Ishikawa (cell line): ENCODE data around the gene SPINT2.

Source experiments
- CEBPB ChIP-seq: IDR thresholded peaks from 2 replicates; pipeline ENCODE4 v1.6.1; 2012
- CREB1 ChIP-seq: IDR thresholded peaks from 2 replicates; pipeline ENCODE4 v1.6.1; 2012; ENCODE audit warnings: low read depth
- EGR1 ChIP-seq: IDR thresholded peaks from 2 replicates; pipeline ENCODE4 v1.6.1; 2012
- EP300 ChIP-seq: IDR thresholded peaks from 2 replicates; pipeline ENCODE4 v1.6.1; 2012; ENCODE audit warnings: borderline replicate concordance
- FOXM1 ChIP-seq: IDR thresholded peaks from 2 replicates; pipeline ENCODE4 v1.6.1; 2012; ENCODE audit warnings: low read depth, borderline replicate concordance
- MAX ChIP-seq: IDR thresholded peaks from 2 replicates; pipeline ENCODE4 v1.6.1; 2012
- NFIC ChIP-seq: IDR thresholded peaks from 2 replicates; pipeline ENCODE4 v1.6.1; 2012
- RAD21 ChIP-seq: IDR thresholded peaks from 2 replicates; pipeline ENCODE4 v1.6.1; 2012; ENCODE audit warnings: low read depth
- REST ChIP-seq: IDR thresholded peaks from 2 replicates; pipeline ENCODE4 v1.6.1; 2012; ENCODE audit warnings: low read depth, mild to moderate bottlenecking
- TAF1 ChIP-seq: IDR thresholded peaks from 2 replicates; pipeline ENCODE4 v1.6.1; 2012; ENCODE audit warnings: low read depth, mild to moderate bottlenecking
- TCF12 ChIP-seq: IDR thresholded peaks from 2 replicates; pipeline ENCODE4 v1.6.1; 2012; ENCODE audit warnings: low read depth
- TEAD4 ChIP-seq: IDR thresholded peaks from 2 replicates; pipeline ENCODE4 v1.6.1; 2012
- USF1 ChIP-seq: IDR thresholded peaks from 2 replicates; pipeline ENCODE4 v1.6.1; 2012
- YY1 ChIP-seq: IDR thresholded peaks from 2 replicates; pipeline ENCODE4 v1.6.1; 2012; ENCODE audit warnings: low read depth
- ZBTB7A ChIP-seq: IDR thresholded peaks from 2 replicates; pipeline ENCODE4 v1.6.1; 2012; ENCODE audit warnings: low read depth

SPINT2 gene

GRCh38 chr19:38251564-38252051, 12.8 kb upstream of the SPINT2 start:
- TF ChIP-seq ZBTB7A (no peak), TAF1 (no peak), NFIC (no peak), YY1 (no peak), TEAD4 (no peak)

GRCh38 chr19:38252385-38252784, 12.0 kb upstream of the SPINT2 start:
- TF ChIP-seq MAX (no peak), ZBTB7A (no peak), CEBPB (no peak), REST (no peak)

GRCh38 chr19:38252941-38253691, 11.3 kb upstream of the SPINT2 start:
- TF ChIP-seq TAF1 (no peak), ZBTB7A (peak; percentile 64)

GRCh38 chr19:38253788-38254187, 10.6 kb upstream of the SPINT2 start:
- TF ChIP-seq EGR1, result no peak
- TF ChIP-seq USF1, result no peak
- TF ChIP-seq RAD21, result no peak
- TF ChIP-seq MAX, result no peak
- TF ChIP-seq NFIC, result no peak
- no peak for TF ChIP-seq CEBPB
- TF ChIP-seq EP300, result no peak
- TF ChIP-seq TAF1, result no peak
- TF ChIP-seq TEAD4, result no peak

- no peak for TF ChIP-seq YY1
- TF ChIP-seq FOXM1, result no peak
- TF ChIP-seq TEAD4, result no peak
- no peak for TF ChIP-seq CEBPB
- TF ChIP-seq EP300, result no peak
- TF ChIP-seq EGR1, result no peak
- TF ChIP-seq RAD21, result no peak
- TF ChIP-seq CREB1, result no peak
- TF ChIP-seq TAF1, result no peak
- no peak for TF ChIP-seq NFIC
These were observed 8.9 kb upstream of the SPINT2 start for GRCh38 chr19:38255383-38256014.

- TF ChIP-seq EGR1, result no peak
- TF ChIP-seq EP300, result 0 out of 2 replicates have a peak, but pooled peaks have one; percentile 20
- no peak for TF ChIP-seq CREB1
- TF ChIP-seq TCF12, result no peak
- TF ChIP-seq TAF1, result no peak
- no peak for TF ChIP-seq YY1
- TF ChIP-seq MAX, result 0 out of 2 replicates have a peak, but pooled peaks have one; percentile 21
- no peak for TF ChIP-seq ZBTB7A
- TF ChIP-seq CEBPB, result no peak
- TF ChIP-seq USF1, result no peak
- TF ChIP-seq REST, result no peak
These were observed 1.6 kb upstream of the SPINT2 start for GRCh38 chr19:38262585-38263268.
